HS-5 (cell line): Measurements from ENCODE around the gene KCNMB4.

ENCODE experiments used
- DNase-seq: peaks from one replicate; pipeline ENCODE4 v3.0.0-alpha.2; 2012; ENCODE audit warnings: low read depth

KCNMB4 gene

DNA sequence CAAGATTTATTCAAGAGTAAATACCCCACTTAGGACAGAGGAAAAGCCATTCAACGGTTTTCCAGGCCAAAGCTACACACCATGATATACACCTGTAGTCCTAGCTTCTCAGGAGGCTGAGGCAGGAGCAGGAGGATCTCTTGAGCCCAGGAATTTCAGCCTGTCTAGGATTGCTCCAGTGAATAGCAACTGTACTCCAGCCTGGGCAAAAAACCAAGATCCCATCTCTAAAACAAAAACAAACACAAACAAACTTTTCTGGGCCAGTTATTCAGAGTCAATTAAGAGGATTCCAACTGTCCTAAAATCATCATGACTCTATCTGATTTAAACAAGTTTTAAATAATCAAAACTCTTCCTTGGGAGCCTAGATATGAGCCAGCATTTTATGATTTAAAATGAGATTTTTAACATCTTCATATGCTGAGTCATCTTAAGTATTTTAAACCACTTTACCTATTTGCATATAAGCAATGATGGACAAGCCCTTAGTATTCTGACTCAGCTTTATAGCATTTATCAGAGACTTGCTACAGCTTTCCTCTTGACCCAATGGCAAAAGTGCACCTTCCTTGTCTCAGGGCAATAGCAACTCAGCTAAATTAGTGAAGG is 77.1 kb downstream of the KCNMB4 start:
- peak; percentile 31 for DNase-seq

DNA sequence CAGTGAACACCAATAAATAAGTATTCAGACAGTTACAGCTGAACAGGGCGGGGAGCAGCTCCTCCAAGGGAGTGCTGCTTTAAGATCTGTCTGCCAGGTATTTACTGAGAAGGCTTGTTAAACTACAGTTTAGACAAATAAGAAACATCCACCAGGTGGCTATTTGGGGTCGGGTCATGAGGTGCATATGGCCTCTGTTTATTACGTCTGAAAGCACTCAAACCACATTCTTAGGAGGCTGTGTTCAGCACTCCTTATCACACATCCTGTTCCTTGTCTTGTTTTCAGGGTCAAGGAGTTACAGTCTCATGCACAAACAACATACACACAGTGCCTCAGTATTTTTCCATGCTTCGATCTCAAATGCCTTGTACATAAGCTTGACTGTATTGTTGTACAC is 78.8 kb downstream of the KCNMB4 start:
- no peak for DNase-seq

DNA sequence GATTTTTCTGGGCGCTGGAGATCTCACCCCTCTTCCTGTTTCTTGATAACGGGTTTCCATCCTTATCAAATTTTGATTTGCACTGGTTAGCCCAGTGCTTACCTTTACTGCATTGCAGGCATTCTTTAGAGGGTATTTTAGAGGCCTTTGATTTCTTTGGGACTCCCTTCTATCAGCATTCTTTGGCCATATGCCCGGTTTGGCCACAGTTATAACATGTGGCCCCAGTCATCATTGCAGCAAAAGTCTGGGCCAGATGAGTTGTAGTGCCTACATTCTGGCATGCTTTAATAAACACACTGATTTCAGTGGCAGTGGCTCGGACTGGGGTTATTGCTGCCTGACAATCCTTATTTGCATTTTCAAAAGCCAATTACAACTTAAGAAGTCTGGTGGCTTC is 82.3 kb downstream of the KCNMB4 start:
- DNase-seq, result no peak

DNA sequence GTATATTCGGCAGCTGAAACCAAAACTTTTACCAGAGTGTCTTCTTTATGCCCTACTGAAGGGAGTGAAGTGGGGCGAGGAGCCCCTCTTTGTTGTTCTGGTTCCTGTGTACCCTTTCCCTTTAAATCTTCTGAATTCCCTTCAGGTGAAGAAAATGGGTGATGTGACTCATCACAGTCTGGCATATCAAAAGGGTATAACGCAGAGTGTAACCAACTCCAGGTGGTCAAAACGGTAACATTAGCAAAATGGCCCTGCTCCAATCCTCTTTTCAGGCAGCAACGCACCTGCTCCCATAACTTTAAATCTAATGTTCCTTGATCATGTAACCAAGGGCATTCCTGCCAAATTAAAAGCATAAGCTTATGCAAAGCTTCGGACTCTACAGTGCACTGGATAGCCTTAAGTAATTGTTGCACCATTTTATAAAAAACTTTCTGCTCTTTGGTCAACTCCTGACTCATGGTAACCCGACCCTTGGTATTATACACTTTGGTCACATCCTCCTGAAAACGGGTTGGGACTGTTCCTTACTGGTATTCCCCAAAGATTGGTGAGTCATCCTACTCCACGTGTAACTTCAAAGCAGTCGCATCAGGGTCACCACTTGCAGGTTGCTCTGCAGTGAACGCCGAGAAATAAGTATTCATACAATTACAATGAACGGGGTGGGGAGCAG is 83.1 kb downstream of the KCNMB4 start:
- DNase-seq, result no peak

DNA sequence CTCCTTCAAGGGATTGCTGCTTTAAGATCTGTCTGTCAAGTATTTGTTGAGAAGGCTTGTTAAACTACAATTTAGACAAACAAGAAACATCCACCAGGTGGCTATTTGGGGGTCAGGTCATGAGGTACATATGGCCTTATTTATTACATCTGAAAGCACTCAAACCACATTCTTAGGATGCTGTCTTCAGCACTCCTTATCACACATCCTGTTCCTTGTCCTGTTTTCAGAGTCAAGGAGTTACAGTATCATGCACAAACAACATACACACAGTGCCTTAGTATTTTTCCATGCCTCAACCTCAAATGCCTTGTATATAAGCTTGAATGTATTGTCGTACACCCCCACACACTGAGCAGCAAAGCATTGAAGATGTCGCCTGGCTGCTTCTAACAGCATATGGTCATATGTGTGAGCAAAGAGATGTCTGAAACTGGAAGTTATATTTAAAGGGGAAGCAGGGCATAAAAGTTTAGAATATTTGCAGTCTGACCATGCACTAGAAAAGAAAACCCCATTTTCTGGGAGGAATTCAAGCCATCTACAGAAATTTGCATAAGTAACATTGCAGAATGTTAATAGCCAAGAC is 83.8 kb downstream of the KCNMB4 start:
- no peak for DNase-seq

DNA sequence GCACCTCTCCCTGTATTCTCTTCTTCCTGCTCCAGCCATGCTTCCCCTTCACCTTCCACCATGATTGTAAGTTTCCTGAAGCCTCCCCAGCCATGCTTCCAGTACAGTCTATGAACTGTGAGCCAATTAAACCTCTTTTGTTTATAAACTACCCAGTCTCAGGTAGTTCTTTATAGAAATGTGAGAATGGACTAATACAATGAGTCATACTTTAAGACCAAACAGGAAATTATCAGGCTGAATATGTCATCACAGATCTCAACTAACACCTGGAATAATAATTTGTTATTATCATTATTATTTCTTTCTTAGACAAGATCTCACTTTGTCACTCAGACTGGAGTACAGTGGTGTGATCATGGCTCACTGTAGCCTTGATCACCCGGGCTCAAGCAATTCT is 85.4 kb downstream of the KCNMB4 start:
- DNase-seq, result no peak

DNA sequence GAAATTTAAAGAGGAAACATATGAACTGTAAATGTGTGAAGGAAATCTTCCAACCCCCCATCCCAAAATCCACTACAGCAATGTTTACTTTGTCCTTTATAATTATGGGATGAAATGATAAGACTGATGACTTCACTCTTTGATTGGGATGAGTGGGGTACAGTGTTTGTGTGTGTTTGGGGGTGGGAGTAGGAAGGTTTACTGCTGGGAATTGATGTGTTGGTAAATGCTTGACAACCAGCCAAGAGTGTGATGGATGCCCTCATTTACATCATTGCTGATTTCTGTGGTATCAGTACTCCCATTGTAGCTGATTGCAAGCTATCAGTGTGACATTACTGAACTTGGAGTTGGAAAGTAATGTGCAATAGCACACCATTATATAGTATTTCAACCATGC is 90.9 kb downstream of the KCNMB4 start:
- no peak for DNase-seq

DNA sequence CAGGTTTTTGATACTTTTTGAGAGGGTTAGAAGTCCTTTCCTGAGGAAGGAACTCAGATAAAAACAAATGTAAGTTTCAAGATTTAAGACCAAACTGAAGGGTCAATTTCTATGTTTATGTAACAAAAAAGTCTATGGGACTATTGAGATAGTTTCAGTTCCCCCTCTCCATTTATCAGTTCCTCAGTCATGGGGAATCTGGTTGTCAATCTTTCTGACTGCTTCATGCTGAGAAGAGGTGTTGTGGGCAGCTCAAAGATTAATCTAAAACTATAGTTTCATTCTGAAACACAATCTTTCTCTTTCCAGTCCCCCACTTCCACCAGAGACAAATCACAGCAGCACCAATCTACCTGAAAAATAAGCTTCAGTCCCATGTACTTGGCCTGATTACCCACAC is 93.7 kb downstream of the KCNMB4 start:
- DNase-seq, result no peak

DNA sequence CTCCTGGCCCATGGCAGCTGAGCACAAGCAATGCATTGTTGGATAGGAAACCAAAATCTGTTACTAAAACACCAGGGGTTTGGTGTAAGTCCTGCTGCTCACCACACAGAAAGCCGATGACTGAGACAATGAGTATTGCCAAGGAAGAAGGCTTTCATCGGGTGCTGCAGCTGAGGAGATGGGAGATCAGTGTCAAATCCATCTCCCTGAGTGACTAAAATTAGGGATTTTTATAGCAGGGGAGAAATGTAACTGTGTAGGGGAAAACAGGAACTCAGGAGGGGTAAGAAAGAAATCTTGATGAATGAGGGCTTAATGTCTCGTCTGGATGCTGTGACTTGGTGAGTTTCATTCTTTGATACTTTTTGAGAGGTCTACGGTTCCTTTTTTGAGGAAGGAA is 97.9 kb downstream of the KCNMB4 start:
- DNase-seq, result no peak

DNA sequence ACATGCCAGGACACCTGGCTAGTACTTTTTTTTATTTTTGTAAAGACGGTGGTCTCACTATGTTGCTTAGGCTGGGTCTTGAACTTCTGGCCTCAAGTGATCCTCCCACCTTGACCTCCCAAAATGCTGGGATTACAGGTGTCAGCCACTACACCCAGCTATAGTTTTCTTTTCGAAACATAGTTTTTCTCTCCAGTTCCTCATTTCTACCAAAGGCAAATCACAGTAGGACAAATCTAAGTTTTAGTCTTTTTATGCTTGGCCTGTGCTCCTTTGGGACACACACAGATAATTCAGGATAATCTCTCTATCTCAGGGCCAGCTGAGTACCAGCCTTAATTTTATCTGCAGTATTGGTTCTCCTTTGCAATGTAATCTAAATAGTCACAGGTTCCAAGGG is 100.7 kb downstream of the KCNMB4 start:
- no peak for DNase-seq

DNA sequence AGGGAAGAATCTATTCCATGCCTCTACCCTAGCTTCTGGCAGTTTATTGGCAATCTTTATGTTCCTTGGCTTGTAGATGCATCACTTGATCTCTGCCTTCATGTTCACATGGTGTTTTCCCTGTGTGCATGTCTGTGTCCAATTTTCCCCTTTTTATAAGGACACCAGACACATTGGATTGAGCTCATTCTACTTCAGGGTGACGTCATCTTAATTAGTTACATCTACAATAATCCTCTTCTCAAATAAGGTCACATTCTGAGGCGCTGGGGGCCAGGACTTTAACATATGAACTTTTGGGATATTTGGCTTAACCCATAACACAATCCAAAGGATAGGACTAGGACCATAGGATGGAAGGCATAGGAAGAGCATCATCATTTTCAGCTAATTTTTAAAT is 101.4 kb downstream of the KCNMB4 start:
- DNase-seq, result no peak

DNA sequence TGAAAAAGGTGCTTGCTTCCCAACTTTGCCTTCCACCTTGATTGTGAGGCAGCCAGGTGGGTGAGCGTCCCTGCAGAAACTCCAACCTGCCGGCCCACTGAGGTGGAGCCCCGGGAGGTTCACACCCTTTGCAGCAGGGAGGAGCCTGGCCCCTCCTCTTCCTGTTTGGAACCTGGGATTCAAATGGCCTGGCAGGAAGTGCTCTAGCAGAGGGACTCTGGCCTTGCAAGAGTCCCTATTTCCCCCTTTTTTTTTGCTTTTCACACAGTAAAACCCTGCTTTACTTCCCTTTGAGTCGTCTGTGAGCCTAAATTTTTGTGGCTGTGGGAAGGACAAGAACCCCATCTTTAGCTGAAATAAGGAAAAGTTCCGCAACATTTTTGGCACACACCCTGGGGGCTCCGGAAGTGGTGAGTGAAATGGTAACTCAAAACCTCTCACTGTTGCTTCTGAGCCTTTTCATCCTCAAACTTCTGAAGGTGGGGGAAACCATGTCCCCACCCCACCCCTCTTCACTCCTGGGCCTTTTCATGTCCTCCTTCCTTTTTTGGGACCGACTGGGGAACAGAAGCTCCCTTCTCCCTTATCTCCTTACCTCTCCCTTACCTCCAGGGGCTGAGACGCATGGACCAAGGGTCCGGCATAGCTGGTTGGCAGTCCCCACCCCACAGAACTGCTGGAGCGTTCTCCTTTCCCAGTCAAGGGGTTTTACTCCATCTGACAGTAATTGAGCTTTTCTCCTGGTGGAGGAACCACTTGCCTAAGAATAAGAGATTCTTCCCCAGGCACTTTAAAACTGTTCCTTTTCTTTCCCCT is 102.0 kb downstream of the KCNMB4 start:
- DNase-seq, result no peak

DNA sequence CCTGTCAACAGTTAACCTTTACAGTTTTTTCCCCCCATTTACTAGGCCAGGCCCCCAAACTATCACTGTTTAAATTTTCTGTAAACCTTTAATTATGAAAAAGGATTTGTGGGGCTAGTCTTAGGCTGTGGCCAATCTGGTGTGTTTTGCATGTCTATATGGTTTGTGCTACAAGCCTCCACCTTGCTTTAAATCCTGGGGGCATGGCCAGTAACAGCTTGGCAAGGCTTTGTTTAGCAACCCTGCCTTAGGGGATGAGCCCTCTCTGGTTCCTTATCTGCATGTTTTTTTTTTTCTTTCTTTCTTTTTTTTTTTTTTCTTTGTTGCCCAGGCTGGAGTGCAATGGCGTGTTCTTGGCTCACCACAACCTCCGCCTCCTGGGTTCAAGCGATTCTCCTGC is 102.7 kb downstream of the KCNMB4 start:
- no peak for DNase-seq

DNA sequence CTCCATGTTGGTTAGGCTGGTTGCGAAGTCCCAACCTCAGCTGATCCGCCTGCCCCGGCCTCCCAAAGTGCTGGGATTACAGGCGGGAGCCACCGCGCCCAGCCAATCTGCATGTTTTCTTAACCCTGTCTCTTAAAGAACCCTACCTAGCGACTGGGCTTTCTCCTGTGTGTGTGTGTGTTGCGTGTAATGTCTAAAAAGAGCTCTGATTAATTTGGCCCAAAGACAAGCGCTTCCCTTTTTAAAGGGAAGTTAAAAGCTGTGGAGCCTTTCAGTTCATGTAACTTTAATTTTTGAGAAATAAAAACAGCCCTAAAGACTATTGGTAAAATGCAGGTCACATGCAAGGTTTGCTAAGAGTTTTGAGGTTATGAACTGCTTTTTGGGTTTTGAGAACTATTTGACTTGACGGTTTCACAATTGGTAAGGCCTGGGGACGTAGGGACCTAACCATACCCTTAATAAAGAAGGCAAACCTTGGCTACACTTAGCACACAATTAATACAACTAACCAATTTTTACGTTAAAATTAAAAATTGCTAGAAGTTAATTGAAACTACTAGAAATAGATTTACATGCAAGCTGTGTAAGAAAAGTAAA is 103.2 kb downstream of the KCNMB4 start:
- no peak for DNase-seq

DNA sequence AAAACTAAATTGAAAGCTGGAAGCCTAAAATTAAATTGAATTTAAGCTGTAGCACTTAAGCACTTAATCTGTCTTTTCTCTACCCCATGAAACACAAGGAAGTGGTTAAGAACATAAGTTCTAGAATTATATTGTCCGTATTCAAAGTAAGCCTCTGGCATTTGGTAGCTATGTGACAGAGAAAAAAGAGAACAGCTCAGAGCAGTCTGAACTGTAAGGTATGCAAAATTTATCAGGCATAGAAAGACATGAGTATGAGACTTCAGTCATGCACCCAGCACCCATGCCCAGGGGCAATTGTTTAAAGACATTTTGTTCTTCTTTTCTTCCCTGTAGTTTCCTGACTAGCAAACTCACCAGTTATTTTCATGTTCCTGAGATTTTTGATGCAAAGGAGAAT is 116.7 kb downstream of the KCNMB4 start:
- DNase-seq, result no peak
